ENCODE results near the gene POC1A.

The POC1A gene

DNA sequence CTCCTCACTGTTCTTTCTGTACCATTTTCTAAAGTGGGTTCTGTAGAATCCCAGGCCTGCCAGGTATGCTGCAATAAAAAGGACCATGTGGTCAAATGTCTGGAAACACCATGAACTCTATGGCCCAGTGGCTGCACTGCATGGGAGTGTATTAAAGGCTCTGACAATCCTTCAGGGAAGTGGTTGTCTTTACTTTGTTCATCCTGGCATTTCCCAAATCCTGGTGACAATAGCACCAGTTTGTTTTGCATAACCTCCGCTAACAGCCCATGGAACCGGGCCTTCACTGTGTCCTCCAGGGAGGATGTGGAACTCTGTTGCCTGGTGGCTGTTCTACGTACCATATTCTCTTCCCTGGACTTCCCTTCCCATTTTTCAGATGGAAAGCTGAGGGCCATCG is 86.7 kb downstream of the POC1A start:
- Histone ChIP-seq H3K4me2 (ENCODE audit: low read length) (no peak overlapping the region), H3K9ac (ENCODE audit: low read length) (no peak overlapping the region), H3K4me1 (ENCODE audit: low read length) (peaks cover 7% of the 10 kb centered on the region), H4K20me1 (ENCODE audit: insufficient read depth, low read length) (no peaks in the 10 kb centered on the region), H3K4me3 (ENCODE audit: low read length) (no peak overlapping the region), H3K79me2 (ENCODE audit: low read length) (no peaks in the 10 kb centered on the region), H3K27ac (ENCODE audit: low read length) (no peak overlapping the region), H3K27me3 (ENCODE audit: low read depth, low read length) (no peaks in the 10 kb centered on the region), H3K9me3 (ENCODE audit: insufficient read depth, low read length) (no peaks in the 10 kb centered on the region), H3K36me3 (replicated peaks; ENCODE audit: low read depth, low read length) (no peaks in the 10 kb centered on the region), H2AFZ (ENCODE audit: low read depth, low read length) (no peak overlapping the region)
- TF ChIP-seq, protein P1, sequence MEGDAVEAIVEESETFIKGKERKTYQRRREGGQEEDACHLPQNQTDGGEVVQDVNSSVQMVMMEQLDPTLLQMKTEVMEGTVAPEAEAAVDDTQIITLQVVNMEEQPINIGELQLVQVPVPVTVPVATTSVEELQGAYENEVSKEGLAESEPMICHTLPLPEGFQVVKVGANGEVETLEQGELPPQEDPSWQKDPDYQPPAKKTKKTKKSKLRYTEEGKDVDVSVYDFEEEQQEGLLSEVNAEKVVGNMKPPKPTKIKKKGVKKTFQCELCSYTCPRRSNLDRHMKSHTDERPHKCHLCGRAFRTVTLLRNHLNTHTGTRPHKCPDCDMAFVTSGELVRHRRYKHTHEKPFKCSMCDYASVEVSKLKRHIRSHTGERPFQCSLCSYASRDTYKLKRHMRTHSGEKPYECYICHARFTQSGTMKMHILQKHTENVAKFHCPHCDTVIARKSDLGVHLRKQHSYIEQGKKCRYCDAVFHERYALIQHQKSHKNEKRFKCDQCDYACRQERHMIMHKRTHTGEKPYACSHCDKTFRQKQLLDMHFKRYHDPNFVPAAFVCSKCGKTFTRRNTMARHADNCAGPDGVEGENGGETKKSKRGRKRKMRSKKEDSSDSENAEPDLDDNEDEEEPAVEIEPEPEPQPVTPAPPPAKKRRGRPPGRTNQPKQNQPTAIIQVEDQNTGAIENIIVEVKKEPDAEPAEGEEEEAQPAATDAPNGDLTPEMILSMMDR (IDR thresholded peaks at IDR 0.05; ENCODE audit: low read depth, low read length): no peak
- TF ChIP-seq EZH2phosphoT487 (IDR thresholded peaks at IDR 0.05; ENCODE audit: low read depth): no peak

DNA sequence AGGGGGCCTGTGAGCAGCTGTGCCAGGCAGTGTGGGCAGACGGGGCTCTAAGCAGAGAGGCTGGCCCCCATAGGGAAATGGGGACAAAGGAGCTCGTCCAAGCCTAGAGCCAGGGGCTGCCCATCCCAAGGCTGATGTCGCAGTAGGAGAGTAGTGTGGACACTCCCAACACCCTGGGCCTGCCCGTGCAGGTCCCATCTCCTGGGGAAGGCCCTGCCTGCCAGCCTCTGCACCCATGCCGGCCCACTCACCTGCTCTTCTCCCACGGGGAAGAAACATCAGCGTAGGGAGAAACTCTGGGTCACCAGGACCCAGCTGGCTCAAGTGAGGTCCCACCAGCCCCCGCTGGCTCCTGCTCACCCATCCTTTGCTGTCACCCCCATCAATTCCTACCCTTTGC is 87.2 kb downstream of the POC1A start:
- TF ChIP-seq EZH2phosphoT487 (IDR thresholded peaks at IDR 0.05; ENCODE audit: low read depth): no peak
- TF ChIP-seq, protein P1 (IDR thresholded peaks at IDR 0.05; ENCODE audit: low read depth, low read length): no peak
- Histone ChIP-seq H4K20me1 (ENCODE audit: insufficient read depth, low read length) (no peaks in the 10 kb centered on the region), H3K9ac (ENCODE audit: low read length) (no peak overlapping the region), H3K4me1 (ENCODE audit: low read length) (peaks cover 12% of the 10 kb centered on the region), H3K27ac (ENCODE audit: low read length) (no peak overlapping the region), H3K4me2 (ENCODE audit: low read length) (no peak overlapping the region), H2AFZ (ENCODE audit: low read depth, low read length) (no peak overlapping the region), H3K4me3 (ENCODE audit: low read length) (no peak overlapping the region), H3K27me3 (ENCODE audit: low read depth, low read length) (no peaks in the 10 kb centered on the region), H3K9me3 (ENCODE audit: insufficient read depth, low read length) (no peaks in the 10 kb centered on the region), H3K79me2 (ENCODE audit: low read length) (no peaks in the 10 kb centered on the region), H3K36me3 (replicated peaks; ENCODE audit: low read depth, low read length) (no peaks in the 10 kb centered on the region)

DNA sequence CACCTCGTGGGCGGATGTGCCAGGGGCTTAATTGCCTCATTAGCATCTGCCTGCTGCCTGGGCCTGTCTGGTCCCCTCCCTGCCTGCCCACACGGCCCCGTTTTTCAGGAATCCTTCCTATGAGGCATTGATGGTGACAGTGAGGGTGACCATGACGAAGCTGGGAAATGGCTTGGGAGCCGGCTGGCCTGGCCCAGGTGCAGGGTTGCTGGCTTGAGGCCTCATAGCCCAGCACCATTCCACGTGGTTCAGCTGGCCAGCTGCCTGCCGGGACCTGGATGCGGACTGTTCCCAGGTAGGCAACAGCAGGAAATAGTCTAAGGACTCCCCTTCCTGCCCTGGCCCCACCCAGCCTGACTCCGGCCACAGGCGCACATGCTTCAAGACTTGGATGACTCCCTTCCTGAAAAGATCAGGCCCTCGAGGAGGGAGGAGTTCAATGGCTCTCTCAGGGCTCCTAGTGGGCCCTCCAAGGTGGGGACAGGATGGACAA is 88.9 kb downstream of the POC1A start:
- H3K9me3 ChIP-seq (ENCODE audit: insufficient read depth, low read length): no peaks in the 10 kb centered on the region
- no peaks in the 10 kb centered on the region for H3K36me3 ChIP-seq (replicated peaks; ENCODE audit: low read depth, low read length)
- H3K27me3 ChIP-seq (ENCODE audit: low read depth, low read length): no peaks in the 10 kb centered on the region
- no peaks in the 10 kb centered on the region for H4K20me1 ChIP-seq (ENCODE audit: insufficient read depth, low read length)
- H3K9ac ChIP-seq (ENCODE audit: low read length): no peak overlapping the region
- H2AFZ ChIP-seq (ENCODE audit: low read depth, low read length): no peak overlapping the region
- H3K79me2 ChIP-seq (ENCODE audit: low read length): no peaks in the 10 kb centered on the region
- H3K4me1 ChIP-seq (ENCODE audit: low read length): peaks cover 26% of the 10 kb centered on the region
- H3K4me2 ChIP-seq (ENCODE audit: low read length): no peak overlapping the region
- H3K4me3 ChIP-seq (ENCODE audit: low read length): no peak overlapping the region
- H3K27ac ChIP-seq (ENCODE audit: low read length): no peak overlapping the region
- TF ChIP-seq, protein P1 (IDR thresholded peaks at IDR 0.05; ENCODE audit: low read depth, low read length): no peak
- TF ChIP-seq EZH2phosphoT487 (IDR thresholded peaks at IDR 0.05; ENCODE audit: low read depth): no peak

GRCh38 chr3:52064561-52064960 is 89.7 kb downstream of the POC1A start:
- Histone ChIP-seq H3K4me1 (ENCODE audit: low read length) (peaks cover 26% of the 10 kb centered on the region), H3K27ac (ENCODE audit: low read length) (no peak overlapping the region), H3K36me3 (replicated peaks; ENCODE audit: low read depth, low read length) (no peaks in the 10 kb centered on the region), H3K4me2 (ENCODE audit: low read length) (no peak overlapping the region), H3K79me2 (ENCODE audit: low read length) (no peaks in the 10 kb centered on the region), H2AFZ (ENCODE audit: low read depth, low read length) (no peak overlapping the region), H3K9me3 (ENCODE audit: insufficient read depth, low read length) (no peaks in the 10 kb centered on the region), H3K9ac (ENCODE audit: low read length) (no peak overlapping the region), H3K27me3 (ENCODE audit: low read depth, low read length) (no peaks in the 10 kb centered on the region), H3K4me3 (ENCODE audit: low read length) (no peak overlapping the region), H4K20me1 (ENCODE audit: insufficient read depth, low read length) (no peaks in the 10 kb centered on the region)
- TF ChIP-seq, protein P1 (IDR thresholded peaks at IDR 0.05; ENCODE audit: low read depth, low read length): no peak
- no peak for TF ChIP-seq EZH2phosphoT487 (IDR thresholded peaks at IDR 0.05; ENCODE audit: low read depth)
